NCI-H1436 (cell line): ENCODE measurements around the gene DDX51.
"Not testable (repeated sequence)": the region's sequence is repeated elsewhere in the genome, so short reads cannot be mapped to it uniquely, and the experiment has no call there.

Experiments
- DNase-seq: peaks from one replicate; lab custom pipeline; 2025; lab: John Stamatoyannopoulos, UW

DDX51 gene

DNA sequence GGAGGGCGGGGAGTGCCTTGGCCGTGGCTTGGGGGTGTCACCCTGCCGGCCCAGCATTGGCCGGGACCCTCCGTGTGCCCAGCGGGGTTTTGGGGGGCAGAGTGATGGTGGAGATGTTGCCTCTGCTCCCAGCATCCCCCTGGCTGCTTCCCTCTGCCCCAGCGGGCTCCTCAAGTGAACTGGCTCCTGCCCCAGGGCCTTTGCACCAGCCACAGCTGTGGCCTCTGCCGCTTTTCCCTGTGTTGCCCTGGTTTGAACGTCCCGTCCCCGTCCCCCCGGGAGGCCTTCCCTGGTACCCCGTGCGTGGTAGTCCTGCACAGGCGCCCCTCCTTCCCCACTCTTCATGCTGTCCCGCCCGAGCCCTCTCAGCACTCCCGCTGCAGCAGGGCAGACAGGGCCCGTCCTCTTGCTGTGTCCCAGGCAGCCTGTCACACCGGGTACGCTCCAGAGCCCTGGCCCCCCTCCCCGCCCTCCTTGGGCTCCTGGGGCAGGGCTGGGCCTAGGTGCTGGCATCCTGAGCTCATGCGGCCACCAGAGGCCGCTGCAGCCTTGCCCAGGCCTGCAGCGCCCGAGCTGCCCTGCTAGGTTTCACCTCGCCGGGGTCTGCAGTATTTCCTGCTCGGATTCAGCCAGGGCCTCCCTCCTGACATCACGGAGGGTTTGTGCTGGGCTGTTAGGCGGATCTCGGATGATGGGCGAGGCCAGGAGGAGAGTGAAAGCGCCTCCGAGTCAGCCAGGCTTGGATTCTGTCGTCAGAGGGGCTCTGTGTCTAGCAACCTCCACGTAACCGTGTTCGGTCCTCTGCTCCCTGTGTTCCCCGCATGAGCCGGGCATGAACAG is 9.6 kb upstream of the DDX51 start:
- peak; percentile 80 for DNase-seq

GRCh38 chr12:132152953-132153352 is 8.8 kb upstream of the DDX51 start:
- DNase-seq: no peak

DNA sequence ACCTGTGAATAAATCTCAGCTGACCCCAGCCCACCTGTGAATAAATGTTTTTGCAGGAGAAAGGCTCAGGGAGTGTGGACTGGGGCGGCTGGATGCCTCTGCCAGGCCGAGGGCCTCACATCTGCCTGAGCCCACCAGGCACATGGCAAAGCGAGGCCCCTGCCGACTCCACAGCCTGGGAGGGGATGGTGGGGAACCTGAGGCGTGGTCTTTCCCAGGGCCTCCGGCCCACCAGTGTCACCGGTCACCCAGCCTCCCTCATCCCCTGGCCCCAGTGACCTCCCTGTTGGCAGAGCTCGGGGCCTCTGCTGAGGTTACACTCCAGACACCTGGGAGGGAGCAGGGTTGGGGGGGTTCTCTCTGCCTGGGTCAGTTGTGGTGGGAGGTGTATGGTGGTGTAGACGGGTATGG is 8.3 kb upstream of the DDX51 start:
- no peak for DNase-seq

- DNase-seq: no peak
Measured at GRCh38 chr12:132151766-132152410, 7.8 kb upstream of the DDX51 start.

- DNase-seq: no peak
Measured at GRCh38 chr12:132151145-132151765, 7.1 kb upstream of the DDX51 start.

- no peak for DNase-seq
Measured at GRCh38 chr12:132150780-132151144, 6.6 kb upstream of the DDX51 start.

- not testable (repeated sequence) for DNase-seq
Measured at GRCh38 chr12:132149526-132149925, 5.4 kb upstream of the DDX51 start.

GRCh38 chr12:132148368-132149045 is 4.4 kb upstream of the DDX51 start:
- no peak for DNase-seq

- DNase-seq: no peak
Measured at GRCh38 chr12:132147423-132148367, 3.6 kb upstream of the DDX51 start.

- DNase-seq: no peak
Measured at GRCh38 chr12:132146772-132147422, 2.8 kb upstream of the DDX51 start.

- no peak for DNase-seq
Measured at GRCh38 chr12:132146098-132146497, 2.0 kb upstream of the DDX51 start.

DNA sequence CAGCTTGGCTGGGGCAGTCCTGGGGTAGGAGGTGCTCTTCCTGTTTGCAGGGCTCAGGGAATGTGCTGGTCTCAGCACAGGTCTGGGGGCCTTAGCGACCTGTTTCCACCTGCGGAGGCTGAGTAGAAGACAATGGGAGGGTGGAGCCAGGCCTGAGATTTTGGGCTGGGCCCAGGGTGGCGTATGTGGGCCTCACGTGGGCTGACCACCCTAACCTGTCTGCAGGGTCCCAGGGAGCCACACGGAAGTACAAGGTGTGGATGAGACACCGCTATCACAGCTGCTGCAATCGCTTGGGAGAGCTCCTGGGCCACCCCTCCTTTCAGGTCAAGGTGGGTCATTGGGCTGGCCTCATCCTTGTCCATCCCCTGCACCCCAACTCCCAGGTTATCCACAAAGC is 1.2 kb upstream of the DDX51 start:
- no peak for DNase-seq

- no peak for DNase-seq
Measured at GRCh38 chr12:132144810-132145168, 670 bp upstream of the DDX51 start.

- peak; percentile 12 for DNase-seq
Measured at GRCh38 chr12:132143336-132144071, 615 bp downstream of the DDX51 start.

DNA sequence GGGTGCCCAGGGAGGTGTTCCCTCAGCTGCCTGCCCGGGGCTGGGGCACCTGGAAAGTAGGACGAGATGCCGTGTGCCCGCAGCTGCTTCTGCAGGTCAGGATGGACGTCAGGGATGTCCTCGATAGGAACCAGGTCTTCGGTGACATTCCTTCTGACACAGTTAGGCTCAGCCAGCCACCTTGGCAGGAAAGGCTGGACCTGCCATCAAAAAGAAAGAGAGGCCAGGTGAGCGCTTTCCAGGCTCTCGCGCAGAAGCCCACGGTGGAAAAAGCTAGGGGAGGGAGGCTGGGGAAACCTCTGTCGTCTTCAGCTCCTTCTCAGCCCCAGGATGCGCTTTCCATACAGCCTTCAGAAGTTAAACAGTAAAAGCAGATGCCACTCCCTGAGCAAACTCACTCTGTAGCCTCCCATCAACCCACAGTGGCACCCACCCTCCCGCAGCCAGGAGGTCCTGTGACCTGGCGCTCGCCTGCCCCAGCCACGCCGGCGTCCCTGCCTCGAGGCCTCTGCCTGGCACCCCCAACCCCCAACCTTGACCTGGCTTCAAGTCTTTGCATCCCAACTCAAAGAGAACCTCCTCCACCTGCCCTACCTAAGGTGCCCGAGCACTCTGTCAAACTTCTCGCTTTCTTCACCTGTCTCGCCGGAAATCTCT is 1.3 kb downstream of the DDX51 start:
- no peak for DNase-seq

GRCh38 chr12:132141976-132142678 is 2.0 kb downstream of the DDX51 start:
- no peak for DNase-seq

GRCh38 chr12:132140918-132141841 is 2.9 kb downstream of the DDX51 start:
- no peak for DNase-seq

DNA sequence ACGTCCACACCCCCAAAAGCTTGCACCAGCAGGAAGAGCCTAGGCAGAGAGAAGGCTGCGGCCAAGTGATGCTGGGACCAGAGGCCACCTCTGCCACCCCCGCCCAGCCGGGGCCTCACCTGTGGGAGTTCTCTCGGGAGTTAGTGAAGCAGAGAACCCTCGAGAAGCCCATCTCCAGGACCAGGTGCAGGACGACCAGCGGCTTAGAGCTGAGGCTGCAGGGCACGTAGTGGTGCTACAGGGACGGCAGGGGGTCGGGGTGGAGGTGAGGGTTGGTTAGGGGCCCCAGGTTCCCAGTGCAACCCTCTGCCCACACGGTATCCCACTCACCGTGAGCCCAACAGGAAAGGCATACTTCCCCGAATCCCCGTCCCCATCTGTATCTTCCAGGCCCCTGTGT is 3.6 kb downstream of the DDX51 start:
- no peak for DNase-seq
